Eye (tissue), 1 donor: ENCODE results near the gene ASB1.

Experiments
- DNase-seq: peaks from one replicate; pipeline ENCODE4 v3.0.0-alpha.2; 2015

ASB1 gene

GRCh38 chr2:238446371-238446770 lies 19.6 kb downstream of the ASB1 start:
- no peak for DNase-seq

DNA sequence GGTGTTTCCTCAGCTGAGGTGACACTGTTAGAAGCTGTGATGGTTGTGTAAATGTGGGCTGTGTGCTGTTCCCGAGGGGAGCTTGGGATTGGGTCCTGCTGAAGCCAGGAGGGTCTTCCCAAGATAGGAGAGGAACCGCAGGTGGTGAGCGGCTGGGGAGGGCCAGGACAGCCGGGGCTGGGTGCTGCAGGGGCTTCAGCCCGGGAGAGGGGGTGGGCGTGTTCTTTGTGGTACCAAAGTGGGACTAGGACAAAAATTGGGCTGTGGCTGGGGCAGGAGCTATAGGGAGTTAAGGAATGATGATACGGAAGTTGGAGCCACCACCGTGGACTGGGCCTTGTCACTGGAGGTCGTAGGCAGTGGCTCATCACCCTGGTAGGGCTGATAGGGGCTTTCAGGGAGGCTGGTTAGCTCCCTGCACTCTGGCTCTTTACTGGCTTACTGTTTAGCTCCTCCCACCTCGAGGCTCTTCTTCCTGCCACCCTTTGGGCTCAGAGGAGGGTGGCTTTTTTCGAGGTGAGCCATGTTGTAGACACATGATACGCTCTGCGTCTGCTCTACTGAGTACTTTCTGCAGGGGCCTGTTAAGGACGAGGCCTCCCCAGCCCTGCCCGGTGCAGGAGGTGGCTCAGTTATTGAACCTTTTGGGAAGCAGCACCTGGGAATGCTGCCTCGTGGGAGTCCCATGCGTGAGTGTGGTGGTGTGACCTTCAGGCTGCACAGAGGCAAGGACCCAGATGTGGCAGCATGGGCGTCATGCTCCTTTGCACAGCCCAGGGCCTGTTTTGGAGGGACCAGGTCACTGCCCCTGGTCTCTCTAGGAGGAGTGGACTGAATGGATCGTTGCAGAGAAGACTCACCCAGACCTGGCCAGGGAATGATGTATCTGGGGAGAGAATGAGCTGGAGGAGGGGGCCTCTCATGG lies 21.6 kb downstream of the ASB1 start:
- DNase-seq, result no peak

- DNase-seq, result no peak
Observed at GRCh38 chr2:238449241-238449640, 22.5 kb downstream of the ASB1 start.

DNA sequence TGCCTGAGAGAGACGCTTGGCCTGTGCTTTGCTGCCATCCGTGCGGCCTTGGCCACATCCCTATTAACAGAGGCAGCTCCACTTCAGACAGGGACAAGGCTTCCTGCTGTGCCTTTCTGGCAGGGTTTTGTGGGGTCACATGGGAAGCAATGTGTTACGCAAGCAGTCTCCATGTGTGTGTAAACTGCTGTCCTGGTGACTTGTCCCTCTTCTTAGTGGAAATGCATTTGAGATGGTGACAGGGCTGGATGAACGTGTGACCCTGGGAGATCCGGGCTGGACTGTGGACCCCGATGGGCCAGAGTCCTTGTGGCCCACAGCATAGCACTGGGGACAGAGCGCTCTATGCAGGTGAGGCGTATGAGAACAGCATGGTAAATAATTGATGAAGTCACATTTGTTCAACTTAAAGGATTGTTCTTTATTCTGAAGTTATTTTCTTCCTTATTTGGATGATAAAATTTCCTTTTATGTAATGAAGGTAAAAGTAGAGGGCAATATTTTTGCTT lies 23.2 kb downstream of the ASB1 start:
- peak; percentile 42 for DNase-seq

DNA sequence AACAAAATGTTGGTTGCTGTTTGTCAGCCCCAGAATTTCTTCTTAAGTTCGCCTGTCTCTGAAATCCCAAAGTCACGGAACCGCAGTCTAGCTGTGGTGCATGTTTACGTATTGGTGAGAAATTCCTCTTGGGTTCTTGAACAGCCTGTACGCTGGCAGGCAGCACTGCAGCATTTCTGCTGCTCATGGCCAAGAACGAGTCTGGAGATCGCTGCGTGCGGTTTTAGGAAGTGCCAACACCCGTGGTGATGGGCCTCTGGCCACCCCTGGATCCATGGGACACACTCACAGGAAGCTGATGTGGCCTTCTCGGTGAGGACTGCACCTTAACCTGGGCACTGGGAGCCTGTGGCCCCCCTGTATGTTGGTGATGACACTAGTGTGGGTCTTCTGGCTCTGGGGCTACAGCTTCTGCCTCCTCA lies 23.7 kb downstream of the ASB1 start:
- no peak for DNase-seq

DNA sequence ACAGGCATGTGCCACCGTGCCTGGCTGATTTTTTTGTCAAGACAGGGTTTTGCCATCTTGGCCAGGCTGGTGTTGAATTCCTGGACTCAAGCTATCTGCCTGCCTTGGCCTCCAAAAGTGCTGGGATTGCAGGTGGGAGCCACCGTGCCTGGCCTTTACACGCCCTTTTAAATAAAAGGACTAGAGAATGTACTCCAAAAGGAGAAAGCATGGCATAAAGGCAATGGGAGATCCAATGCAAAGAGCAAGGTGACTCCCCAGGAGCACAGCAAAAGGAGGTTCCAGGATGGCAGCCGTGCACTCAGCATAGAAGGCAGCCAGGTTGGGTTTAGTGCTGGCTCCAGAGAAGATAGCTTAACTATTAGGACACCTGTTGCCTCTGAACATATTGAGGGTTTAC lies 27.1 kb downstream of the ASB1 start:
- no peak for DNase-seq

GRCh38 chr2:238456449-238456848 lies 29.7 kb downstream of the ASB1 start:
- DNase-seq, result no peak

GRCh38 chr2:238456970-238457926 lies 30.5 kb downstream of the ASB1 start:
- DNase-seq, result no peak

- DNase-seq, result no peak
Observed at GRCh38 chr2:238457927-238458324, 31.2 kb downstream of the ASB1 start.

DNA sequence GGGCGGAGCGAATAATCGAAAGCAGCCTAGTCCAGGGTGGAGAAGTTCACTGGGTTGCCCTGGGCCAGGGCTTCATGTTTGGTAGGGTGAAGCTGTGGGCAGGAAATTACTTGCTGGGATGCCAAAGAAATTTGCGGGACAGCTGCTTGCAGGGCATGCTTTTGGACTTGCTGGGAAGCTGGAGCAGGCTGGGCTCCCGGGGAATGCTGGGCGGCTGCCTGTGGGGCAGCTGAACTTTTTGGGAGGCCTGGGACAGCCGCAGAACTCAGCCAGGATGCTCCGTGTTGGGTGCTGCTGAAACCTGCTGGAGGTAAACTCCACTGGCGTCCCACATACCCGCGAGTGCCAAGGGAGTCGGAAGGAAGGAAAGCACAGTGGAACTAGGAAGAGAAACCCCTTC lies 31.9 kb downstream of the ASB1 start:
- peak; percentile 12 for DNase-seq

DNA sequence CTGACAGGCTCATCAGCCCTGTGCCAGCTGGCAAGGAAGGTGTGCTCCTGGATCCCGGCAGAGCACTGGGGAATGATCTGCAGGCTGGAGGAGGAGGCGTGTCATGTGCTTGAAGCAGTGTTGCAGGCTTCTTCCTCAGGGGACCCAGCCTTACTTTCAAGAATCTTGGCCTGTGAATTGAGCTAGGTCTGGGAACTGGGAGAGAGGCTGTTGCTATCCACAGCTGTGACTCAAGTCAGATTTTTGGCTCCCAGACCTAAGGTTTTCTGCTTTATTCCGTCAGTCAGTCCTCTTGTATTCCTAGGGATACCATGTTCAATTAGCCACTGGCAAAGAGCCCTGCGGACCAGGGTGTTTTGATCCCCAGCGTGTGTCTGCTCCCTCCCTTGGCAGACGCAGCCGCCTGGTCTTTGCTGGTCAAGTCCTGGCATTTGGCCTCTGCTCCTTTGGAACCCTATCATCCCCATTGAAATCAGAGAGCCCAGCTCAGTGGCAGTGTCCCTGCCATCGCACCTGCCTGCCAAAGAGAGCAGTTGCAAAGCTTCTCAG lies 32.4 kb downstream of the ASB1 start:
- peak; percentile 44 for DNase-seq

- DNase-seq, result no peak
Observed at GRCh38 chr2:238461051-238461450, 34.3 kb downstream of the ASB1 start.

DNA sequence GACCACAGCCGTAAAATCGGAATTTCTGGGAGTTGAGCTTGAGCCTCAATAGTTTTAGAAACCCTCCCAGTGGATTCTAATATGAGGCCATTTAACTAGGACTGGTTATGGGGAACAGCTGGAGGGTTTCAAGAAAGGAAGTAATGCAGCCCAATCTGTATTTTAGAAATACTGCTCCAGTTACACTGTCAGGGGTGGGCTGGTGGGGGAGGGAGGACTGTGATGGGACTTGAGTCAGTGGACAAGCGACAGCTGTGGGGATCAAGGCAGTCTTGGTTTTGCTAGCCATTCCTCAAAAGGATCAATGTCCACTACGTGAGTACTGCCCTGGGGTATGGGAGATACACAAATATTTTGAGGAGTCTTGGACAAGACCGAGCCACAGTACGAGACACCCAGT lies 34.8 kb downstream of the ASB1 start:
- DNase-seq, result no peak

GRCh38 chr2:238461916-238462315 lies 35.2 kb downstream of the ASB1 start:
- DNase-seq, result no peak

- peak; percentile 50 for DNase-seq
Observed at GRCh38 chr2:238462782-238463396, 36.2 kb downstream of the ASB1 start.

DNA sequence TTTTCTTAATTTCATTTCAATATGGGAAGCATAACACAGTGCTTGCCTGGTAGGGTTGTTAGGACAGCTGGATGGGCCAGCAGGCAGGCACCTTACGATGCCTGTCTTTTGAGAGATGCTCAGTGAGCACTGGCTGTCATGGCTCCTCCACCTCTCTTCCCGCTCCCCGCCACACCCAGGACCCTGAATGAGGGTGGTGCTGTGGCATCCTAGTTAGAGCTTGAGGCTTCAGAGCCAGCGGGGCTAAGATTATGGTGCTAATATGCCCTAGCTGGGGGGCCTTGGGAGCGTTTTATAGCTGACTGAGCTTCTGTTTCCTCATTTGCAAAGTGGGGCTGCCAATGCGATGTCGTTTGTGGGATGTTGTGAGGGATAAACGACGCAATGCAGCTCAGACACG lies 37.7 kb downstream of the ASB1 start:
- no peak for DNase-seq

- no peak for DNase-seq
Observed at GRCh38 chr2:238465487-238466242, 38.9 kb downstream of the ASB1 start.

DNA sequence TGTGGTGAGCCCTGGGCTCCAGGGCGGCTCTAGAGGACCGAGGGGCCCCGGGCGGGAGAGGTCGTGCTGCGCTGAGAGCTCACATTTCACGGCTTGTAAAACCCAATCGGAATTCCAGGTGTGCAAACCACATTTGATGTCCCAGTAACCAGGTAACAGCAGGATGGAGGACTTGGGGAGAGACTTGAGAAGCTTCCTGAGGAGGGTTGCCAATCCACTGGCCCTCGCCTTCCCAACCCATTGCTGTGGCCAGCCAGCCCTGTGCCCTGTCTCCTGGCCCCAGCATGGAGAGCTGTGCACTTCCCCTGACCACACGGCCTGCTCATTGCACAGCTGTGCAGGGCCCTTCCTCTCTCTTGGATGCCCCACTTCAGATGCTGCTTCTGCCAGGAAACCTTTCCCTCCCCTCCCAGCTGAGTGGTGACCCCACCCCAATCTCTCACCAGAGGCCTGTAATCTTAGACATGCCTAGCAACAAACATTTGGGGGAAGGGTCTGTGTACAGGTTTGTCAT lies 39.6 kb downstream of the ASB1 start:
- no peak for DNase-seq

DNA sequence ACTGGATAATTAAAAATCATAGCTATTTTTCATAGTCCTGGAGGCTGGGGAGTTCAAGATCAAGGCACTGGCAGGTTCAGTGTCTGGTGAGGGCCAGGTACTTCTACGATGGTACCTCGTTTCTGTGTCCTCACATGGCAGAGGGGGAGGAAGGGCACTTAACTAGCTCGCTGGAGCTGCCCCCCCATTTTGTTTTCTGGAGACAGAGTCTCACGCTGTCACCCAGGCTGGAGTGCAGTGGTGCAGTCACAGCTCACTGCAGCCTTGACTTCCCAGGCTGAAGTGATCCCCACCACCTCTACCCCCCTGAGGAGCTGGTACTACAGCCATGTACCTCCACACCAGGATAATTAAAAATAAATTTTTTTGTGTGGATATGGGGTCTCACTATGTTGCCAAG lies 40.3 kb downstream of the ASB1 start:
- no peak for DNase-seq

GRCh38 chr2:238467792-238468191 lies 41.1 kb downstream of the ASB1 start:
- DNase-seq, result no peak

- DNase-seq, result no peak
Observed at GRCh38 chr2:238469155-238469554, 42.4 kb downstream of the ASB1 start.

DNA sequence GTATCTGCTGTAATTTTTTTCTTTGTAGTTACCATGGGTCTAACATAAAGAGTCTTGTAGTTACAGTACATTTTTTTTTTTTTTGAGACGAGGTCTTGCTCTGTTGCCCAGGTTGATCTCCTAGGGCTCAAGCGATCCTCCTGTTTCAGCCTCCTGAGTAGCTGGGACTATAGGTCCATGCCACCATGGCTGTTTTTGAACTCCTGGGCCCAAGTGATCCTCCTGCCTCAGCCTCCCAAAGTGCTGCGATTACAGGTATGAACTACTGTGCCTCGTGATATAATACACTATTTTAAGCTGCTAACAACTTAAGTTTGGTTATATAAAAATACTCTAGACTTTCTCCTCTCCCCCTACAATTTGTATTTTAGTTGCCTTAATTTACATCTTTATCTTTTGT lies 46.3 kb downstream of the ASB1 start:
- DNase-seq, result no peak
